ENCODE results near the gene HIC1.
A peak's percentile ranks its signal among the peaks of the same experiment; 100 is the strongest.

Gene HIC1

DNA sequence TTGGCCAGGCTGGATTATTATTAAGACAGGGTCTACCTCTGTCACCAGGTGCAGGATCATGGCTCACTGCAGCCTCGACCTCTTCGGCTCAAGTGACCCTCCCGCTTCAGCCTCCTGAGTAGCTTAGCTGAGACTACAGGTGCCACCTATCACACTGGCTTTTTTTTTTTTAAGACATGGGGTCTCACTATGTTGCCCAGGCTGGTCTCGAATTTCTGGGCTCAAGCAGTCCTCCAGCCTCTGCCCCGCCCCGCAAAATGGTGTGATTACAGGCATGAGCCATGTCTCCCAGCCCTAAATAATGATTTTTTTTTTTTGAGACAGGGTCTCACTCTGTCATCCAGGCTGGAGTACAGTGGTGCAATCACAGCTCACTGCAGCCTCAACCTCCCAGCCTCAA lies 7.3 kb upstream of the HIC1 start:
- no peak for DNase-seq

DNA sequence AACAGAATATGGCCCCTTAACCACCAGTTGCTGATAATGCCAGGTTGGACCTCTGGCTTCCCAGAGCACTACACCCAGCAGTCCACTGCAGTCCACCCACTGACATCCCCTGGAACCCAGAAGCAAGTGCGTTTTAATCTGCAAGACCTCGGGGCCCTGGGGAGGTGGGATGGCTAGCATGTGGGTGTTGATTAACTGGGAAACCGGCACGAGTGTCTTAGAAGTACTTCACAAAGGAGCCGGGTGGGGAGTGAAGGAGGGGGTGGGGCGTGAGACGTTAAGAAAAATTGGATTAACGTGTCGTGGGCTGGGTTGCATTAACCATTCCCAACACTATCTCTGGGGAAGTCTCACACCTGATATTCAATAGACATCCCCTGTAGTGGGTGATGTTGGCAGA lies 6.1 kb upstream of the HIC1 start:
- no peak for DNase-seq

DNA sequence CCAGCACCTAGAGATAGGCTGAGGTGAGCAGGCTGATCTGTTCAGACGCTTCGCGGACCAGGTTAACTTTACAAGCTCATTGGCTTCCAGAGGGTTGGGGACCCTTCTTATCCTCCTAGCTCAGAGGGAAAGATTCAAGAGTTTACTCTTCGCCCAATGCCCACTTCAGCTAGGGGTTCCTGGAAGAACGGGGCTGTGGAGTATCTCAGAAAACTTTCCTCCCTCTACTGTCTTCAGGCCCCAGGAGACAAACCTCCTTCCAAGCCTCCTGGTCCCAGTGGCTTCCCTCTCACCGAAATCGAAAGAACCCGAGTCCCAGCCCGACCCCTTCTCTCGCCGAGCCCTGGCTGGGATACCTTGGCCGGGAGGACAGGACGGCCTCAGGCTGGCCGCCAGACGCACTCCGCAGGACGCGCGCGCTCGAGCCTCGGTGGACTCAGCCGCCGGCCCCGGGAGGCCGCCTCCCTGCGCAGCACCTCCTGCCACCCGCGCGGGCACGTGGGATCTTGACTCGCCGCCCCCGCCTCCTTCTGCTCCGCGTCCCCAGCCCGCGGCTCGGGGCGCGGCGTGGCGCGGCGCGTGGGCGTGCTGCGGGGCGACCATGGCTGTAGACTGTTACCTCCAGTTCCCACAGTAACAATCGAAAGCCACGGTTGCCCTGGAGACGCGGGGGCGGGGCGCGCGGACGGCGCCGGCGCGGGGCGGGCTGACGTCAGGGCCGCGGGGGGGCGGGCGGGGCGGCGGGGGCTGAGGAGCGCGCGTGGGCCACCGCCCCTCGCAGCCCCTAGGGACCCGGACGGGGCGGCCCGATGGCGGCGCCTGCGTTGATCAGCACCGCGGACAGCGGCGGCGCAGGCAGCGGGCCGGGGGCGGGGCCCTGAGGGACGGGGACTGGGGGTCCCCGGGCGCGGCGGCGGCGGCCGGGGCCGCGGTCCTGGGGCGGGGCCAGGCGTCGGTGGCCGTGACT lies 5.3 kb upstream of the HIC1 start:
- peak; percentile 82 to 92 (median 85) for DNase-seq

DNA sequence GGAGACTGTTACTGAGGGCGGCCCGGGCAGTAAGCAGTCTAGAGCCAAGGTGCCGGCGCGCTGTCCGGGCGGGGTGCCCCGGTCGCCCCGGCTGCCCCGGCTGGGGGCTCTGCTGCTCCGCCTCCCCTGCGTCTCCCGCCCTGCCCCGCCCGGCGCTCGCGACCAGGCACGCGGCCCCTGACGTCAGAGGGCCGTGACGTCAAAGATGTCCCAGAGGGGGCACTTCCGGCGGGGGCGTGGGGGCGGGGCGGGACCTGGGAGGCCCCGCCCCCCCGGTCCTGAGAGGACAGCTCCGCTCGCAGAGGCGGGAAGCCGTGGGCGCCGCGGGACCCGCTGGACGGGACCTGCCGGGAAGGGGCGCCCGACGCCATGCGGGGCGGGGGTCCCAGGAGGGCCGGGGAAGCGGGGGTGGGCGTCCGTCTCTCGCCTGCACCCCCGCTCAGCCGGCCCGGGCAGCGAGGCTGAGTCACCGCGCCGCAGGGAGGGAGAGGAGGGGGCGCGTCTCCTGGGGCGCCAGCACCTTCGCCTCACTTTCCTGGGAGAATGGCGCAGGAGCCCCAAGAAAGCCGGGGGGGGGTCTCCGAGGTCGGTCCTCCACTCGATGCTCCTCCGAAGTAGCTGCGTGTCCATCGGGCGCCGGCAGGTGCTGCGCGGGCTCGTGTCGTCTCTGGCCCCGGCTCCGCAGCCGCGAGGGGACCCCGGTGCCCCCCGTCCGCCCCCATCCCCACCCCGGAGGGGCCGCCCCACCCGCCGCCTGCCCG lies 4.4 kb upstream of the HIC1 start:
- peak; percentile 49 to 71 (median 66) for DNase-seq

DNA sequence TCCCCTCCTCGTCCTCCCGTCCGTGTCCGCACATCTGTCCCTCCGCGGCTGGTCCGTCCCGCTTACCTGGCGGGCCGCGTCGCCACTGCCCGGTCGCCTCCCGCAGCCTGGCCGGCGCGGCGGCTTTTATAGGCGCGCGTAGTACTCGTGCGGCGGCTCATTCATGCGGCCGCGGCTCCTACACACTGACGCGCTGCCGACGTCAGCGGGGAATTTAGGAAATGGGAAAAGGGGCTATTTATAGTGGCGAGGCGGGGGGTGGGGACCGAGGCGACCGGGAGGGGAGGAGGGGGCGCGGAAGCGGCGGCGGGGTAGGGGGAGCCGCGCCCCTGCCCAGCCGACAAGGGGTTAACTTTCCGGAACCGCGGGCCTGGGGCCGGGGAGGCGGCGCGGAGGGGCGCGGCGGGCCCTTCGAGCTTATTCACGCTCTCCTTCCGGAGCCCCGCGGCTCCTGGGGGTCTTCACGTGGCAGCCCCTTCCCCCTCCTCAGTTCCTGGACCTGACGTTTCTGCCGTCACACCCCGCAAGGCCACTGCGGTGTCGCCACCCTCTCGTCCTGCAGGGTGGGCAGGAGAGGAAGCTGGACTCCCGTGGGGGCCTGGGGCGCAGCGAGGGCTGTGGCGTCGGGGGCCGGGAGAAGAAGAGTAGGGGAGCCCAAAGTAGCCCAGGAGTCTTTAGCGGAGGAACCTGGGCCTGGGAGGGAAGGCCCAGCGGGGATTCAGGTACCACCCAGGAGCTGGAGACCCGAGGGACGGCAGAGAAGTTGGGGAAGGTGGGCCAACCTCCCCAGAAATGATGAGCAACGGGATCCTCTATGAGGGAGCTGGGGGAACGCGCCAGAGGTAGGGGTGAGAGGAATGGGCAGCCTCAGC lies 3.6 kb upstream of the HIC1 start:
- DNase-seq: no peak

DNA sequence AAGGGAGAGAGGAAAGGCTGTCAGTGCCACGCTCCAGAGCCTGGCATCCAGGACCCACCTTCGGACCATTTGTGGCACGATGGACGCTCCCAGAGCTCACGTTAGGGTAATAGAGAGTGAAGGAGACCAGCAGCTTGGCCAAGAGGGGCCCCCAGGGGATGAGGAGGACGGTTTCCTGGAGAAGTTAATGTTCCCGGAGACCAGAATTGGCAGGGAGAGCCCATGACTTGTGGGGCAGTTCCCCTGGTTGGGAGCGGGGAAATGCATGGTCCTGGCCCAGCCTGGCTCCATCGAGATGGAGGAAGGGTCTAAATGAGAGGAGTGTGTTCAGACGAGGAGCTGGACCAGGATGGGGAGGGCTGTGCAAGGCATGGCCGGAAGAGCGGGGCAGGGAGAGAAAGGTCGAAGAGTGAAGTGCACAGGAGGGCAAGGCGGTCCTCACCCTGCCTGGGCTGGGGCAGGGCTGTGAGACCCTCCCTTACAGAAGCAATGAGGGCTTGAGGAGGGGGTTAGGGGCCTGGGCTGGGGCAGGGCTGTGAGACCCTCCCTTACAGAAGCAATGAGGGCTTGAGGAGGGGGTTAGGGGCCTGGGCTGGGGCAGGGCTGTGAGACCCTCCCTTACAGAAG lies 2.9 kb upstream of the HIC1 start:
- DNase-seq: no peak

DNA sequence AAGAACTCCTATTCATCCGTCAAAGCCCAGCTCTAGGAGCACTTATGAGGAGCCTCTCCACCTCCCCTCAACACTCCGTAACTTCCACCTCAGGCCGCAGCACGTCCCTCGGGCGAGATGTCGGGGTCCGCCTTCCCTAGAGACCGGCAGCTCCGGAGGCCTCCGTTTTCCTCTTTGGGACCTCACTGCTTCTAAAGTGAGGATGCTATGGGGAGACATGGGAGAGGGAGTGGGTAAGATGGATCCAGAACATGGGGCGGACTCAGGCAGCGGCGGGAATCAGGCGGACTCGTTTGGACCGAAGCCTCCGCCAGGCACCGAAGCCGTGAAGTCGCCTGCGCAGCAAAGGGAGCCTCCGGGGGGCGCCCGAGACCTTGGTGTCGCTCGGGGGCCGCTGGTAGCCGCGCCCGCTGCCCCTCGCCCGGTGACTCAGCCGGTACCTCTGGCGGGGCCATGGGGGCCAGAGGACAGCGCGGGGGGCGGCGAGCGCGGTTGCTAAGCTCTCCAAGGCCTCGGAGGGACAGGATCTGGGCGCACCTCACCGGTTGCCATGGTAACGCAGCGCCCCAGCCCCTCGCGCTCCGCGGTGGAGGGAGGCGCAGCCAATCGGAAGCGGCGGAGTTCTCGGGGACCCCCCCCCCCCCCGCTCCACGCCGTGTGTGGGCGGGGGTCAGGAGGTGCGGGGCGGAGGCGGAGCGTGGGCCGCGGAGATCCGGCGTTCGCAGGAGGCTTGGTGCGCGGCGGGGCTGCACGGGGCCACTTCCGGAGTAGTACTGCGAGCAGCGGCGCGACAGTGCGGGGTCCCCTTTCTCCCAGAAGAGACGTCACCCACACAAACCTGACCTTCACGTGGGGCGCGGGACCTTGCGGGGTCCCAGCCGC lies 1.3 kb upstream of the HIC1 start:
- peak; percentile 51 to 76 (median 67) for DNase-seq

DNA sequence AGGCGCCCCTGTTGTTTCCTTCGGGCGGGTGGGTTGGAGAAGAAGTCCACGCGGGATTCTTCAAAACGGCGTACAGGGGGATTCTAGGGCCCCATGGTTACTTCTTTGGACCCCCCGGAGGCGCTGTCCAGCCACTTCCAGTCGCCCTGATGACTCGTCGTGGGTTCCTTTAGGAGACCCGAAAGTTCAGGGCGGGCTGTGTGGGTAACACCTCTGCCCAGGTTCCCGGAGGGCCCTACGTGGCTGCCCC lies 716 bp upstream of the HIC1 start:
- no peak for DNase-seq

DNA sequence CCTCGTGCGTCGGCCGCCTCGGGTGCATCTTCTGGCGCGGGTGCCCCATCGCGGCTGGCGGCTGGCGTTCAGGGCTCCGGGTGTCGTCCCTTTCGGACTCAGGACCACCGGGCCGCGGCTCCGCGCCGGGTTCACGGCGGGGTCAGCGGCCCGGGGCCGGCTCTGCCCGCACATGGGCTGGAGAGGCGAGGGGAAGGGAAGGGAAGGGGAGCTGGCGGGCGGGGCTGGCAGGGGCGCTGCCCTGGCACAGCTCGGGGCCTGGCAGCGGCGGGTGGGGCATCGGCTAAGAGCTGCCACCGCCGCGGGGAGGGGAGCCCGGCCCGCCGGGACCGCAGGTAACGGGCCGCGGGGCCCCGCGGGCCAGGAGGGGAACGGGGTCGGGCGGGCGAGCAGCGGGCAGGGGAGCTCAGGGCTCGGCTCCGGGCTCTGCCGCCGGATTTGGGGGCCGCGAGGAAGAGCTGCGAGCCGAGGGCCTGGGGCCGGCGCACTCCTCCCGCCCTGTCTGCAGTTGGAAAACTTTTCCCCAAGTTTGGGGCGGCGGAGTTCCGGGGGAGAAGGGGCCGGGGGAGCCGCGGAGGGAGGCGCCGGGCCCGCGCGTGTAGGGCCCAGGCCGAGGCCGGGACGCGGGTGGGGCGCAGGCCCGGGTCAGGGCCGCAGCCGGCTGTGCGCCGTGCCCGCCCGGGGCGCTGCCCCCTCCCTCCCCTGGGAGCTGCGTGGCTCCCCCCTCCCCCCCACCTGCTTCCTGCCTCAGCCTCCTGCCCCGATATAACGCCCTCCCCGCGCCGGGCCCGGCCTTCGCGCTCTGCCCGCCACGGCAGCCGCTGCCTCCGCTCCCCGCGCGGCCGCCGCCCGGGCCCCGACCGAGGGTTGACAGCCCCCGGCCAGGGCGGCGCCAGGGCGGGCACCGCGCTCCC lies 646 bp downstream of the HIC1 start:
- peak in 1 of 5 experiments; percentile 54 for DNase-seq

DNA sequence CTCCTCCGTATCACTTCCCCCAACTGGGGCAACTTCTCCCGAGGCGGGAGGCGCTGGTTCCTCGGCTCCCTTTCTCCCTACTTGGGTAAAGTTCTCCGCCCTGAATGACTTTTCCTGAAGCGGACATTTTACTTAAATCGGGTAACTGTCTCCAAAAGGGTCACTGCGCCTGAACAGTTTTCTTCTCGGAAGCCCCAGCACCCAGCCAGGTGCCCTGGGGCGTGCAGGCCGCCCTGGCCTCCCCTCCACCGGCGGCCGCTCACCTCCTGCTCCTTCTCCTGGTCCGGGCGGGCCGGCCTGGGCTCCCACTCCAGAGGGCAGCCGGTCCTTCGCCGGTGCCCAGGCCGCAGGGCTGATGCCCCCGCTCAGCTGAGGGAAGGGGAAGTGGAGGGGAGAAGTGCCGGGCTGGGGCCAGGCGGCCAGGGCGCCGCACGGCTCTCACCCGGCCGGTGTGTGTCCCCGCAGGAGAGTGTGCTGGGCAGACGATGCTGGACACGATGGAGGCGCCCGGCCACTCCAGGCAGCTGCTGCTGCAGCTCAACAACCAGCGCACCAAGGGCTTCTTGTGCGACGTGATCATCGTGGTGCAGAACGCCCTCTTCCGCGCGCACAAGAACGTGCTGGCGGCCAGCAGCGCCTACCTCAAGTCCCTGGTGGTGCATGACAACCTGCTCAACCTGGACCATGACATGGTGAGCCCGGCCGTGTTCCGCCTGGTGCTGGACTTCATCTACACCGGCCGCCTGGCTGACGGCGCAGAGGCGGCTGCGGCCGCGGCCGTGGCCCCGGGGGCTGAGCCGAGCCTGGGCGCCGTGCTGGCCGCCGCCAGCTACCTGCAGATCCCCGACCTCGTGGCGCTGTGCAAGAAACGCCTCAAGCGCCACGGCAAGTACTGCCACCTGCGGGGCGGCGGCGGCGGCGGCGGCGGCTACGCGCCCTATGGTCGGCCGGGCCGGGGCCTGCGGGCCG lies 1.6 kb downstream of the HIC1 start:
- peak in 2 of 5 experiments; percentile 44 to 77 for DNase-seq

DNA sequence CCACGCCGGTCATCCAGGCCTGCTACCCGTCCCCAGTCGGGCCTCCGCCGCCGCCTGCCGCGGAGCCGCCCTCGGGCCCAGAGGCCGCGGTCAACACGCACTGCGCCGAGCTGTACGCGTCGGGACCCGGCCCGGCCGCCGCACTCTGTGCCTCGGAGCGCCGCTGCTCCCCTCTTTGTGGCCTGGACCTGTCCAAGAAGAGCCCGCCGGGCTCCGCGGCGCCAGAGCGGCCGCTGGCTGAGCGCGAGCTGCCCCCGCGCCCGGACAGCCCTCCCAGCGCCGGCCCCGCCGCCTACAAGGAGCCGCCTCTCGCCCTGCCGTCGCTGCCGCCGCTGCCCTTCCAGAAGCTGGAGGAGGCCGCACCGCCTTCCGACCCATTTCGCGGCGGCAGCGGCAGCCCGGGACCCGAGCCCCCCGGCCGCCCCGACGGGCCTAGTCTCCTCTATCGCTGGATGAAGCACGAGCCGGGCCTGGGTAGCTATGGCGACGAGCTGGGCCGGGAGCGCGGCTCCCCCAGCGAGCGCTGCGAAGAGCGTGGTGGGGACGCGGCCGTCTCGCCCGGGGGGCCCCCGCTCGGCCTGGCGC lies 2.4 kb downstream of the HIC1 start:
- DNase-seq: no peak

DNA sequence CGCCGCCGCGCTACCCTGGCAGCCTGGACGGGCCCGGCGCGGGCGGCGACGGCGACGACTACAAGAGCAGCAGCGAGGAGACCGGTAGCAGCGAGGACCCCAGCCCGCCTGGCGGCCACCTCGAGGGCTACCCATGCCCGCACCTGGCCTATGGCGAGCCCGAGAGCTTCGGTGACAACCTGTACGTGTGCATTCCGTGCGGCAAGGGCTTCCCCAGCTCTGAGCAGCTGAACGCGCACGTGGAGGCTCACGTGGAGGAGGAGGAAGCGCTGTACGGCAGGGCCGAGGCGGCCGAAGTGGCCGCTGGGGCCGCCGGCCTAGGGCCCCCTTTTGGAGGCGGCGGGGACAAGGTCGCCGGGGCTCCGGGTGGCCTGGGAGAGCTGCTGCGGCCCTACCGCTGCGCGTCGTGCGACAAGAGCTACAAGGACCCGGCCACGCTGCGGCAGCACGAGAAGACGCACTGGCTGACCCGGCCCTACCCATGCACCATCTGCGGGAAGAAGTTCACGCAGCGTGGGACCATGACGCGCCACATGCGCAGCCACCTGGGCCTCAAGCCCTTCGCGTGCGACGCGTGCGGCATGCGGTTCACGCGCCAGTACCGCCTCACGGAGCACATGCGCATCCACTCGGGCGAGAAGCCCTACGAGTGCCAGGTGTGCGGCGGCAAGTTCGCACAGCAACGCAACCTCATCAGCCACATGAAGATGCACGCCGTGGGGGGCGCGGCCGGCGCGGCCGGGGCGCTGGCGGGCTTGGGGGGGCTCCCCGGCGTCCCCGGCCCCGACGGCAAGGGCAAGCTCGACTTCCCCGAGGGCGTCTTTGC lies 3.1 kb downstream of the HIC1 start:
- peak in 1 of 5 experiments; percentile 36 for DNase-seq

DNA sequence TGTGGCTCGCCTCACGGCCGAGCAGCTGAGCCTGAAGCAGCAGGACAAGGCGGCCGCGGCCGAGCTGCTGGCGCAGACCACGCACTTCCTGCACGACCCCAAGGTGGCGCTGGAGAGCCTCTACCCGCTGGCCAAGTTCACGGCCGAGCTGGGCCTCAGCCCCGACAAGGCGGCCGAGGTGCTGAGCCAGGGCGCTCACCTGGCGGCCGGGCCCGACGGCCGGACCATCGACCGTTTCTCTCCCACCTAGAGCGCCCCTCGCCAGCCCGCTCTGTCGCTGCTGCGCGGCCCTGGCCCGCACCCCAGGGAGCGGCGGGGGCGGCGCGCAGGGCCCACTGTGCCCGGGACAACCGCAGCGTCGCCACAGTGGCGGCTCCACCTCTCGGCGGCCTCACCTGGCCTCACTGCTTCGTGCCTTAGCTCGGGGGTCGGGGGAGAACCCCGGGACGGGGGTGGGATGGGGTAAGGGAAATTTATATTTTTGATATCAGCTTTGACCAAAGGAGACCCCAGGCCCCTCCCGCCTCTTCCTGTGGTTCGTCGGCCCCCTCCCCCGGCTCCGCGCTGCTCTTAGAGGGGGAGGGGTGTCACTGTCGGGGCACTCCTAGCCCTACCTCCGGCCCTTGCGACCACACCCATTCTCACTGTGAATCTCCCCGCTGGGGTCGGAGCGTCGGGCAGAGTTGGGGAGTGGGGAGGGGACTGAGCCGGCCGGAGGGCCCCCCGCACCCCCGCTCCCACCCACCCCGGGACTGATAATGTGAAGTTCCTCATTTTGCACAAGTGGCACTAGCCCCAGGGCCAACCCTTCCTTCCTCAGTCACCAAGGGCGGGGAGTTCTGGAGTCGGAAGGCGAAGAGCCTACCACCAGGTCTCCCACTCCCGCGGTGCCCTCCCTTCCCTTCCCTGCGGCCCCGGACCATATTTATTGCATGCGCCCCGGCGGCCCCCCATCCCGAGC lies 4.0 kb downstream of the HIC1 start:
- peak in 4 of 5 experiments; percentile 47 to 58 (median 53) for DNase-seq

DNA sequence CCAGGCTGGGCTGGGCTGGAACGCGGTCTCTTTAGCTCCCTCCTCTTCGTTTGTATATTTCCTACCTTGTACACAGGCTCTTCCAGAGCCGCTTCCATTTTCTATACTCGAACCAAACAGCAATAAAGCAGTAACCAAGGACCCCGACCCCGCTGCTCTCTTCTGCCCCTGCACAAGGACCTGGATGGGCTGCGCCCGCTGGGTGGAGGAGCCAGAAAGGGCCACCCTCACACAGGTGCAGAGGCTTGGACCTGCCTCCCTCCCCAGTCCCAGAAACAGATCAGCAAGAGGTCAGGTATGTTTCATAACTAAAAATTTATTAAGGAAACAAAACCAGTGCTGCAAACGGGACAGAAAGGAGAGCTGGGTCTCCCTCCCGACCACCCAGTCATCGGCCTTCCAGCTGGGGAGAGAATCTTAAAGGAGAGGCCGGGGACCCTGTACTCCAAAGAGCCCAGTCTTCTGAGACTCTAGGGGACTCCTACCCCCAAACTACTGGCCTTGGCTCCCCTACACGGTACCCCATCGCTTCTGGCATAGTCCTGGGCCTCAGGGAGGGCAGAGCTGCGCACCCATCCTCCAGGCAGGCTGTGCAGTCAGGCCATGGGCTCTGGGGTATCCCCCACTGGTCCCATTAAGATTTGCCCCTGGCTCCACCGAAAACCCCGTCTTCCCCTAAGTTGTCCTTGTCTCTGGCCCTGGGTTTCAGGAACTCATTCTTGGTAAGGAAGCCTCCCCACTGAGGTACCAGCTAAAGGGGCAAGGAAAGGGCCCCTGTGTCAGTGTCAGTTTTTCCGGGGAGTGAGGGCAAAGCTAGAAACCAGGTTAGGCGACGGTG lies 4.9 kb downstream of the HIC1 start:
- DNase-seq: no peak

DNA sequence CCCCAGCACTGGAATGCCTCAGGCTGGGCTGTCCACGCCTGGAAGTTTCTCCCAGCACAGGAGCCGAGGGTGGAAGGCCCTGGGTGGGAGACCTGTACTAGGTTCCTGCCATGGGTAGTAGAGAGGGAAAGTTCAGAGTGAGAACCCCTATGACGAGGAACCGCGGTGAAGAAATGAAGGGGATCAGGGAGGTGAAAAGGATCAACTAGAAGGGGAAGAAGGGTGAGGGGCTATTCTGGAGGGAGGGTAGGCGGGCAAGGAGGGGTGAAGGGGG lies 5.4 kb downstream of the HIC1 start:
- DNase-seq: no peak
